Sciatic nerve (tissue), 2 donors: ENCODE measurements around the gene SMOC2. TPM values are rescaled to one million over a fixed set of nuclear protein-coding genes. Genes with fewer than 3 reads are reported as not detected.

Experiments used
- ATAC-seq: fragments of 200-7000 bp; cut with Tn5 transposase; one replicate; pipeline ENCODE4 v1.9.1; 2020; ENCODE audit warnings: mild to moderate bottlenecking, moderate library complexity
- DNase-seq: peaks from one replicate; pipeline ENCODE4 v3.0.0-alpha.2; 2020; ENCODE audit warnings: low spot score
- intact Hi-C: fragments of 100-400 bp; cut with DNase I; formaldehyde crosslinking; loops from one replicate; pipeline ENCODE4 v1.14.2; 2022
- total RNA-seq: library from RNA; stranded (reverse); fragmentation: NEBNext Ultra II Directional; extraction: Animal tissue kit (Norgen Biotek cat#: 25700); gene quantifications from one replicate; pipeline ENCODE4 v1.2.1, GENCODE V29; 2021
- donor health status: DM: no; HTN: no; CAD: no.
- donor health status: DM: no; HTN: no; CAD: no.

Gene SMOC2
- total RNA-seq, 1 donor from 2014 or later = 45.6 TPM

- intact Hi-C loops = no loop called here
- no peak for DNase-seq
- ATAC-seq = no peak
Measured at GRCh38 chr6:168504366-168504765, 63.4 kb downstream of the SMOC2 start.

GRCh38 chr6:168506460-168506859 is 65.5 kb downstream of the SMOC2 start:
- intact Hi-C loops = no loop called here
- no peak for ATAC-seq
- DNase-seq = no peak

GRCh38 chr6:168507297-168507696 is 66.3 kb downstream of the SMOC2 start:
- intact Hi-C loops = no loop called here
- ATAC-seq (no peak), DNase-seq (no peak)

DNA sequence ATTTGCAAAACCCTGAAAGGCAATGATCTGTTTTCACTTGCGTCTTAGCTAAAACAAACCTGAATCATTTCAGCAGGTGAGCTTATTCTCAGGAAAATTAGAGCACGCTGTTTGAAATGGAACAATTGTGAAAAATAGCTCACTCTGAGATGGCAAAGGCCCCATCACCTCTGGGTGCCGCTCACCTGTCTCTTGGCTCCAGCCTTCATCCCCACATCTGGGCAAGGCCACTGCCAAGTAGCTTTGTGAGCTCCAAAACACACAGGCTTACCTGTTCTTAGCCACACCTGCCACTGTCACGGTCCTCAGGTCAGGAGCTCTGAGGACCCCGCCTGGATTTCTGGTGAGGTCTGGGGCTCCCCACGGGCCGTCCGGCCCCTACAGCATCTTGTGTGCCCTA is 66.7 kb downstream of the SMOC2 start:
- DNase-seq (no peak), ATAC-seq (no peak)
- intact Hi-C loops = no loop called here

- intact Hi-C loops = no loop called here
- DNase-seq (no peak), ATAC-seq (no peak)
Measured at GRCh38 chr6:168508903-168509302, 67.9 kb downstream of the SMOC2 start.

DNA sequence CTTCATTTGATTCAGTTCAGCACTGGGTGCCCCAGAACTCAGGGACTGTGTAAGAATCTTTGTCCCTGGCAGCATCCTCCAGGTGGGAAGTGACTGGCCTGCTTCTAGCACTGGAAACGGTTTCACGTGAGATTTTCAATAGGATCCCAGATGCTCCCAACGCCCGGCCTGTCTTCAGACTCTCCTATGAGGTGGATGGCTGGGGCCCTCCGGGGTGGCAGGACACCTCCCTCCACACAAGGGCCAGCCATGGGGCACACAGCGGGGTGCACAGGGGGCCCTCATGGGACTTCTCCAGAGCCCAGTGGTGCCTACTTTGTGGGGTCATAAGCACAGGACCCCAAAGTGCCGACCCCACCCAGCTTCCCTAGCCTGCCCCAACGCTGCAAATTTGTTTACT is 72.8 kb downstream of the SMOC2 start:
- DNase-seq (no peak), ATAC-seq (peak; percentile 29)
- intact Hi-C loops = no loop called here

DNA sequence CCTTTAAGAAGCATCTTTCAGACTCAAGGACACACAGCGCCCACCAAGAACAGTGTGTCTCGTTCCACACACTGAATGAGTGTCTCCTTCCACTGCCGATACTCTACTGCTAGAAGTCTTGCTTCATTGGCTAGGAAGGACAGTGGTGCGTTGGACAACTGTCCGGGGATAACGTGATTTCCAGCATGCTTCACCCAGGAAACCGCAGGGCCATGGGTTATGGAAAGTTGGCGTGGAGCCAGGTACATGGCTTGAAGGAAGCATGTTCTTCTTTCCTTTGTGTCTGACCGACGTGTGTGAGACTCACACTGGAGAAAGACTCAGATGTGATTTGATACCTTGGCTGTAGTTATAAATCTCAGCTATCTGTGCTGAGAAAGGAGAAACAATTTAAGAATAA is 73.2 kb downstream of the SMOC2 start:
- DNase-seq = peak; percentile 82
- peak; percentile 95 for ATAC-seq
- intact Hi-C loops = no loop called here

DNA sequence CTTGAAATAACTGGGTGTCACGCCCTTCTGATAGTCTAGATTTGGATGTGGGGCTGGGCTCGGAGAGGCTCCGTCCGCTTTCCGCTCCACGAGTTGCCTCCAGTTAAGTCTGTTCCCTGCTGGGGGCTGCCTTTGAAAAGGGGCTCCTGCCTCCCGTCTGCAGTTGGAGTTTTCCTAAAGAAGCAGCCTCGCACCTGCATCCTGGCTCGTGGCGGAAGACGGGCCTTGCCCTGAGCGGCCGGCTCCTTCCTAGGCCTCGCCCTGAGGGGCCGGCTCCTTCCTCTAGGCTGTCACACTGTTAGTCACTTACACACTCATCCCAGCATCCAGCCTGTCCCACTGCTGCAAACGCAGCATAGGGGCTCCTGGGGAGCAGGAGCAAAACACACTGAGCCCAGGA is 74.4 kb downstream of the SMOC2 start:
- DNase-seq (no peak), ATAC-seq (no peak)
- intact Hi-C loops = no loop called here

- intact Hi-C loops = no loop called here
- no peak for ATAC-seq
- no peak for DNase-seq
Measured at GRCh38 chr6:168516944-168517741, 76.2 kb downstream of the SMOC2 start.

DNA sequence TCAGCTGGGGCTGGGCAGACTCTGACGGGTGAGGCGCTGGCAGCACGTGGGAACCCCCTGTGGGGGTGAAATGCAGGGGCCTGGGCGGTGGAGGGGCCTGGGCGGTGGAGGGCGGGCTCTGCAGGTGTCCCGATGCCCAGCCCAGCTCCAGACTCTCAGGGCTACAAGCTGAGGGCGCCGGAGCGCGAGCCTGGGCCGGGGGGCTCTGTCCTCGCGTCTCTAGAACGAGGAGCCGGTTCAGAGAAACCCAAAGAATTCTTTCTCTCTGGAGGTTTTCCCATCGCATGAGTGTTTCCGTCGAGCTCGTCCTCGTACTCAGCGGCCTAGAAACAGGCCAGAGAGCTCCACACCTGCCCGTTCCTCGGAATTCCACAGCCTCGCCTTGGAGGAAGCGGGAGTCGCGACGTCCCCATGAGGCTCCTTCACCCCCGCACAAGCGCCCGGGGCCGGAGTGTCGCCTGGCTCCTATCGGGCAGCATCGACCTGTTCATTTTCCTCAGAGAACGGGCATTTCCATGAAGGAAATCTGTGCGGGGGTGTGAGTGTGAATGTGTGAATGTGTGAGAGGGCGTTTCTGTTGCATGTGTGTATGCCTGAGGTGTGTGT is 76.9 kb downstream of the SMOC2 start:
- intact Hi-C loops = no loop called here
- DNase-seq = no peak
- ATAC-seq = no peak

DNA sequence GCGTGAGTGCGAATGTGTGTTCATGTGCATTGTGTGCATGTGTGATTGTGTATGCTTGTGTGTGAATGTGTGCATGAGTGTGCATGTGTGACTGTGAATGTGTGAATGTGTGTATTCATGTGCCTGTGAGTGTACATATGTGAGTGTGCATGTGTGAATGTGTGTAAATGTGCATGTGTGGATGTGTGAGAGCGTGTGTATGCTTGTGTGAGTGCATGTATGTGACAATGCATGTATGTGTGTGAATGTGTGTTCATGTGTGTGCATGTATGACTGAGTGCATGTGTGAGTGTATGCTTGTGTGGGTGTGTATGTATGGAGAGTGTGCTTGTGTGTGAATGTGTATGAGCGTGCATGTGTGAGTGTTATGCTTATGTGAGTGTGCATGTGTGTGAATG is 77.4 kb downstream of the SMOC2 start:
- intact Hi-C loops = no loop called here
- ATAC-seq = no peak
- DNase-seq = no peak

GRCh38 chr6:168518867-168519266 is 77.9 kb downstream of the SMOC2 start:
- DNase-seq = no peak
- intact Hi-C loops = no loop called here
- ATAC-seq = no peak

GRCh38 chr6:168520233-168520632 is 79.2 kb downstream of the SMOC2 start:
- ATAC-seq = no peak
- intact Hi-C loops = no loop called here
- DNase-seq = no peak

DNA sequence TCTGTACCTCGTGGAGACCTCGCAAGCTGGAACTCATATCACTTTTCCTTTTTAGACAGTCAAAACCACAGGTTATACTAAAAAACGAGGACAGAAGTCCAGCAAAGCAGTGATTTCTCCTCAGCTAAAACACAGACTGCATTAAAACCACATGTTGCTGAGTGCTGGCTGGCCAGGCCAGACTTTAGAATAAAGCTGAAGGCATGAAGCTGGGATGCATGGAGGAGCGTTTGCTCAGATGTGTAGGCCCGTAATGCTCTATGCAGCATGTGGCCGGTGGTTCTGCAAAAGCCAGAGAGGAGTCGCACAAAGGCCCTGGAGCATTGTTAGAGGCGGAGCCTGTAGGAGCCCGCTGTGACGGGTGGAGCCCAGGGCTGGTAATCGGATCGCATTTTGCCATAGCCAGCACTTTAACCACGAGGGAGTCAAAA is 83.6 kb downstream of the SMOC2 start:
- ATAC-seq (peak; percentile 57), DNase-seq (no peak)
- intact Hi-C loops = no loop called here

DNA sequence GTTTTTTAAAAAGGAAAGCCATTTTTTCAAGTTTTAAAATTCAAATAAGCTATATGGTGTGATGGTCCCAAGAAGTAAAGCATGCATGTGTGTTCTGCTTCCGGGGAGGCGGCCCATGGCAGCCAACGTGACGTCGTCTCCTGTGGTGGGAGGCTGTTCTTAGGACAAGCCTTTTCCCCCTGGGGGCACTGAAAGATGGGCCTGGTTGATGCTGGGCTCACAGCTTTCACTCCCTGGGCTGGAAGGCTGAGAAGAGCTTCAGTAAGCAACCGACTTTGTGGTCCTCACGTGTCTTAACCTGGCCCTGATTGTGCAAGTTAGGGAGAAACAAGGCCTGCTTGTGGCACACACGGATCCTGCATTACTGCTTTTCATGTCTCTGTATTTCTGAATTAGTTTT is 84.1 kb downstream of the SMOC2 start:
- peak; percentile 51 for ATAC-seq
- intact Hi-C loops = no loop called here
- no peak for DNase-seq

DNA sequence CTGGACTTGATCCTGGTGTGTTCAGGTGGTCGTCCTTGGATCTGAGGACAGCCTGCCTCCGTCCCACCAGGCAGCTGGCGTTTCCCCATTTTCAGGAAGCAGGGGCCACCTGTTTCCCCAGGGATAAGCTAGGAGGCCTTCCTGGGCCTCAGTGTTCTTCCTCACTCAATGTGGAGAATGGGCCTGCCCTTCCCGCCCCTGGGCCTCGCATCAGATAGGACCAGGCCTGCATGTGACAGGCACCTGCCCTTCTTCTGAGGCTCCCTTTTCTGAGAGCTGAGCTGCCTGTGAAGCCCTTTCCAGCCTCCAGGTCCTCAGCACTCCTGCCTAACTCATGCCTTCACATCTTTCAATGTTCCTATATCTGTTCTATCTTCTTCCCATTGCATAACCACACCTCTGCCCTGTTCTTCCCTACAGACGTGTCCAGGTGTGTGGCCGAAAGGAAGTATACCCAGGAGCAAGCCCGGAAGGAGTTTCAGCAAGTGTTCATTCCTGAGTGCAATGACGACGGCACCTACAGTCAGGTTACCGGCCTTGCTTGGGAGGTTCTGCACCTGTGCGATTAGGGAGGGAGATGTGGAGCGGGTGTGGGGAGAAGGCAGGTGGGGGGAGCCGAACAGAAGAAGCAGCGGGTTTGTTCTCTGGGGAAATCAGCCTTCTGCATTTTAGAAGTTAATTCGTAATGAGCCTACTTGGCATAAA is 85.1 kb downstream of the SMOC2 start:
- ATAC-seq (no peak), DNase-seq (no peak)
- intact Hi-C loops = no loop called here

DNA sequence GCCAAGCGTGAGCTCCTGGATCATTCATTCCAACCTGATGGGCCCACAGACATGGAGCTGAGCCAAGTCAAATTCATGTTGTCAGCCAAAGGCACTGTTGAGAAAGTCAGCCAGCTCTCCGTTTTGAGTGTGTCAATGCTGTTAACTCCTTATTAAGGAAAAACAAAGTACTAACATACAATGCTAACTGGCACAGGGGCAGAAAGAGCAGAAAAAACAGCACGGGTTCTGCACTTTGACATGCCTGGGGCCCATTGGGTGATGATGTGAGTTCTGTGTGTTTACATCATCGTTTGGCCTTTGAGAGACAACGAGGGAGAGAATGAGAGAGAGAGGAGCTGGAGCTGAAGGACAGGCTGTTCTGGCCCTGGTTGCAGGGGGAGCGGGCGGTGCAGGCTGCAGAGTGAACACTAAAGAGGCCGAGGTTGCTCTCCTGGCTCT is 85.9 kb downstream of the SMOC2 start:
- intact Hi-C loops = no loop called here
- ATAC-seq (peak; percentile 87), DNase-seq (no peak)

GRCh38 chr6:168527451-168528210 is 86.6 kb downstream of the SMOC2 start:
- ATAC-seq = no peak
- intact Hi-C loops = no loop called here
- DNase-seq = no peak

DNA sequence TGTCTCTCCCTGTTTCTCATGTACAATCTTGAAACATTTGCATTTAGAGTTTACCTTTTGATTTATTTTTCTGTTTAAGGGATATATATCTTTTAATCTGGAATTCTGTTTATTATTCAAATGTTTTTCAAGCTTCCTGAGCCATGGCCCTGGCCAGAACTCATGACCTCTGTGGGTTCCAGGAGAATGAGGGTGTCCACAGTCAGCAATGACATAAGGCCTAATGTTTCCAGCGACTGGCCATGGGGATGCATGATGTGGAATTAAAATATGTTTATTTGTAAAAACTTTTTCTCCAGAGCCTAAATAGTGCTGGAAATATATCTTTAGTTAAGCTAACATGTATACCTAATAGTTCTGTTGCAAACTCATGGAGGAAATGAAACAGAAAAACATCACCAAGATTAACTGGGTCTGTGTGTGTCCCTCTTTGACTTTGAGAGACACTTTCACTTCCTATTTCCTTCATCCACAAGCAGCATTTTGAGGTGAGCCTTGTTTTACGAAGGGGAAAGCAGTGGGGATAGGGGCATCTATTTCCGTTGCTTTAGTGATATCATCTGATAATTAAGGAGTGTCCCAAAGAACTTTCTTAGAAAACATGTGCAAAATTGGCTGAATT is 87.6 kb downstream of the SMOC2 start:
- intact Hi-C loops = no loop called here

More for the DNA sequence above, 87.6 kb downstream of the SMOC2 start:
- DNase-seq (no peak), ATAC-seq (no peak)
